GM12878 (cell line): Measurements from ENCODE around the gene SLC1A2. TPM values are rescaled to one million over a fixed set of nuclear protein-coding genes. Genes with fewer than 3 reads are reported as not detected.

Experiments
- ATAC-seq: fragments of 200-7000 bp; cut with Tn5 transposase; 3 replicates; pipeline ENCODE4 v1.9.1; 2020; ENCODE audit warnings: mild to moderate bottlenecking, moderate library complexity
- BruUV-seq: library from RNA; stranded (reverse); fragments of 400-500 nt; replicated peaks from 2 replicates; lab custom pipeline; 2021; lab: Mats Ljungman, UMichigan
- CTCF ChIA-PET: fragments of 300-600 bp; sonication (Branson Sonifier 250); formaldehyde crosslinking; extraction: SDS; loops from one replicate; lab custom pipeline; 2021; ENCODE audit warnings: inconsistent platforms; lab: Yijun Ruan, JAX
- POLR2A ChIA-PET: fragments of 350-600 bp; formaldehyde crosslinking; extraction: SDS; loops from one replicate; lab custom pipeline; 2021; ENCODE audit warnings: inconsistent platforms; lab: Charles Lee
- RAD21 ChIA-PET: fragments of 300-600 bp; sonication (Branson Sonifier 250); formaldehyde crosslinking; loops from one replicate; lab custom pipeline; 2023; ENCODE audit warnings: antibody characterized with exemption; ENCODE audit not compliant: unreplicated experiment; lab: Charles Lee
- SMC1A ChIA-PET: fragments of 300-600 bp; sonication (Branson Sonifier 250); formaldehyde crosslinking; loops from one replicate; lab custom pipeline; 2023; ENCODE audit not compliant: unreplicated experiment, uncharacterized antibody; lab: Charles Lee
- DNase-seq: peaks from one replicate; pipeline ENCODE4 v3.0.0-alpha.2; 2011; ENCODE audit warnings: low read depth, low spot score
- FAIRE-seq: peaks from 3 replicates; lab custom pipeline; 2011; peaks lifted over from hg19 to GRCh38; lab: Jason Lieb, UNC
- H2AFZ ChIP-seq: 2 replicates; pipeline ENCODE4 v1.6.0; 2011; ENCODE audit warnings: low read depth, low read length, control low read depth; ENCODE audit not compliant: control insufficient read depth
- H3K27ac ChIP-seq: 2 replicates; pipeline ENCODE4 v1.5.1; 2011; ENCODE audit warnings: control low read depth; ENCODE audit not compliant: control insufficient read depth, insufficient read depth
- H3K27me3 ChIP-seq, 2 experiments: replicated peaks in 1 of 2; 2 replicates each; pipeline versions ENCODE4 v1.6.0 to v1.6.1; 2011; ENCODE audit warnings: low read length in 1 of 2; ENCODE audit not compliant: control insufficient read depth in 2 of 2, insufficient read depth in 2 of 2
- H3K36me3 ChIP-seq, 2 experiments: 2 replicates each; pipeline ENCODE4 v1.5.1; 2011; ENCODE audit warnings: low read length in 1 of 2; ENCODE audit not compliant: control insufficient read depth in 2 of 2, insufficient read depth in 2 of 2
- H3K4me1 ChIP-seq: 2 replicates; pipeline ENCODE4 v1.6.1; 2011; ENCODE audit warnings: mild to moderate bottlenecking, low read length, moderate library complexity, mixed read lengths; ENCODE audit not compliant: control insufficient read depth, insufficient read depth
- H3K4me2 ChIP-seq: 2 replicates; pipeline ENCODE4 v1.6.0; 2011; ENCODE audit warnings: control low read depth; ENCODE audit not compliant: control insufficient read depth, insufficient read depth
- H3K4me3 ChIP-seq: fragments of 200-600 bp; sonication (generic); 2 replicates; pipeline ENCODE4 v1.5.1; 2016
- H3K79me2 ChIP-seq: 2 replicates; pipeline ENCODE4 v1.6.0; 2011; ENCODE audit warnings: low read length; ENCODE audit not compliant: control insufficient read depth, insufficient read depth
- H3K9ac ChIP-seq: 2 replicates; pipeline ENCODE4 v1.8.0; 2011; ENCODE audit warnings: low read length, control low read depth, mixed read lengths; ENCODE audit not compliant: control insufficient read depth, insufficient read depth
- H3K9me3 ChIP-seq: replicated peaks from 3 replicates; pipeline ENCODE4 v1.5.1; 2011; ENCODE audit warnings: mild to moderate bottlenecking, low read length; ENCODE audit not compliant: control insufficient read depth, insufficient read depth
- H4K20me1 ChIP-seq: 2 replicates; pipeline ENCODE4 v1.6.0; 2011; ENCODE audit not compliant: control insufficient read depth, insufficient read depth
- CEBPB ChIP-seq, 2 experiments: fragments of 150-350 bp in 1 of 2; IDR thresholded peaks; 2 replicates each; pipeline ENCODE4 v1.6.1; 2012 to 2014; ENCODE audit warnings: low read depth in 2 of 2, low read length in 2 of 2, borderline replicate concordance in 1 of 2, inconsistent platforms in 1 of 2
- CREM ChIP-seq: IDR thresholded peaks from 2 replicates; pipeline ENCODE4 v1.6.1; 2014; ENCODE audit warnings: antibody characterized with exemption, low read depth
- EED ChIP-seq: sonication (generic); IDR thresholded peaks from 2 replicates; pipeline ENCODE4 v1.6.1; 2016; ENCODE audit warnings: antibody characterized with exemption, low read depth
- ETV6 ChIP-seq, 2 experiments: fragments of 450-650 bp in 1 of 2; IDR thresholded peaks in 1 of 2; conservative IDR thresholded peaks in 1 of 2; 2 replicates each; pipeline ENCODE4 v1.6.1; 2014; ENCODE audit warnings: antibody characterized with exemption in 1 of 2, borderline replicate concordance in 1 of 2, low read depth in 1 of 2, mild to moderate bottlenecking in 1 of 2, moderate library complexity in 1 of 2
- HDAC2 ChIP-seq: fragments of 200-600 bp; sonication (generic); IDR thresholded peaks from 2 replicates; pipeline ENCODE4 v1.6.1; 2017
- IKZF1 ChIP-seq: fragments of 450-650 bp; conservative IDR thresholded peaks from 2 replicates; pipeline ENCODE4 v1.6.1; 2017; ENCODE audit warnings: antibody characterized with exemption, mild to moderate bottlenecking
- LARP7 ChIP-seq: fragments of 450-650 bp; IDR thresholded peaks from 2 replicates; pipeline ENCODE4 v1.6.1; 2017; ENCODE audit warnings: mild to moderate bottlenecking
- MTA2 ChIP-seq: fragments of 450-650 bp; IDR thresholded peaks from 2 replicates; pipeline ENCODE4 v1.6.1; 2016; ENCODE audit warnings: low read depth, mild to moderate bottlenecking, moderate library complexity
- MYC ChIP-seq: IDR thresholded peaks from 2 replicates; pipeline ENCODE4 v1.6.1; 2011; ENCODE audit warnings: mild to moderate bottlenecking, low read length, moderate library complexity, inconsistent platforms; ENCODE audit not compliant: insufficient read depth, insufficient replicate concordance, insufficient read length, severe bottlenecking
- NFIC ChIP-seq: IDR thresholded peaks from 2 replicates; pipeline ENCODE4 v1.6.1; 2012; ENCODE audit warnings: low read depth, mild to moderate bottlenecking, inconsistent platforms, low read length, moderate library complexity
- NFXL1 ChIP-seq: fragments of 450-650 bp; IDR thresholded peaks from 2 replicates; pipeline ENCODE4 v1.6.1; 2017; ENCODE audit warnings: antibody characterized with exemption, mild to moderate bottlenecking, borderline replicate concordance
- NR2C1 ChIP-seq: fragments of 450-650 bp; IDR thresholded peaks from 2 replicates; pipeline ENCODE4 v1.6.1; 2017; ENCODE audit warnings: antibody characterized with exemption, mild to moderate bottlenecking, moderate library complexity
- NR2C2 ChIP-seq: IDR thresholded peaks from 2 replicates; pipeline ENCODE4 v1.6.1; 2011; ENCODE audit warnings: borderline replicate concordance, low read depth; ENCODE audit not compliant: control insufficient read depth, insufficient read length
- POU2F2 ChIP-seq: IDR thresholded peaks from 3 replicates; pipeline ENCODE4 v1.6.1; 2011; ENCODE audit warnings: low read depth, mild to moderate bottlenecking, low read length, borderline replicate concordance
- SPI1 ChIP-seq: IDR thresholded peaks from 2 replicates; pipeline ENCODE4 v1.6.1; 2011; ENCODE audit warnings: low read depth, mild to moderate bottlenecking, low read length, moderate library complexity, borderline replicate concordance; ENCODE audit not compliant: insufficient read depth
- STAT3 ChIP-seq: IDR thresholded peaks from 2 replicates; pipeline ENCODE4 v1.6.1; 2011; ENCODE audit warnings: low read depth, low read length, improper control_type of control experiment
- TCF7 ChIP-seq: IDR thresholded peaks from 2 replicates; pipeline ENCODE4 v1.6.1; 2014; ENCODE audit warnings: antibody characterized with exemption, borderline replicate concordance
- ZNF207 ChIP-seq: fragments of 450-650 bp; IDR thresholded peaks from 2 replicates; pipeline ENCODE4 v1.6.1; 2014; ENCODE audit warnings: antibody characterized with exemption, mild to moderate bottlenecking, borderline replicate concordance
- ZNF384 ChIP-seq: IDR thresholded peaks from 2 replicates; pipeline ENCODE4 v1.6.1; 2012; ENCODE audit warnings: low read depth, mild to moderate bottlenecking, low read length, improper control_type of control experiment, borderline replicate concordance
- ZZZ3 ChIP-seq: IDR thresholded peaks from 2 replicates; pipeline ENCODE4 v1.6.1; 2011; ENCODE audit warnings: low read depth; ENCODE audit not compliant: control insufficient read depth, insufficient read length
- WGBS: methylation state at CpG from one replicate; pipeline ENCODE4 v1.1.6; 2016; ENCODE audit warnings: low lambda C conversion rate; ENCODE audit not compliant: insufficient replicate concordance, insufficient coverage; ENCODE audit errors: missing lambda C conversion rate; 5-methylcytosine and 5-hydroxymethylcytosine counted together
- in situ Hi-C: fragments of 300-500 bp; cut with MboI; formaldehyde crosslinking; loops from 9 replicates; pipeline ENCODE4 v1.14.3; 2018; ENCODE audit warnings: mixed read lengths
- intact Hi-C: fragments of 100-400 bp; cut with micrococcal nuclease; formaldehyde crosslinking; loops from one replicate; pipeline ENCODE4 v1.14.2; 2022; ENCODE audit not compliant: unreplicated experiment
- polyA plus RNA-seq, 11 experiments: library from polyadenylated mRNA; depleted of rRNA in 4 of 11; unstranded in 6 of 11; stranded (reverse) in 5 of 11; fragments of >200 nt; fragmentation: Nextera tagmentation in 4 of 11; fragmentation: Illumina TruSeq in 1 of 11; extraction: Ambion mirVana in 4 of 11; extraction: Trizol in 1 of 11; gene quantifications; 1 replicate in 1 of 11; 2 replicates in 10 of 11; pipeline versions ENCODE4 v1.2.1 to v1.2.3, GENCODE V29; 2011 to 2016; ENCODE audit warnings: inconsistent platforms in 2 of 11, missing spikeins in 2 of 11, low read depth in 1 of 11
- total RNA-seq, 4 experiments: library from RNA; depleted of rRNA in 3 of 4; stranded (reverse); fragments of >200 nt in 3 of 4; fragmentation: Illumina TruSeq in 1 of 4; extraction: Trizol in 1 of 4; gene quantifications; 2 replicates each; pipeline versions ENCODE4 v1.2.1 to v1.2.3, GENCODE V29; 2013 to 2021
- TF ChIP-seq, protein P1 (sequence below): fragments of 450-650 bp; IDR thresholded peaks from 2 replicates; pipeline ENCODE4 v1.6.1; 2017; ENCODE audit warnings: low read depth, mild to moderate bottlenecking, moderate library complexity
- TF ChIP-seq, protein P2 (sequence below): IDR thresholded peaks from 2 replicates; pipeline ENCODE4 v1.6.1; 2012; ENCODE audit warnings: low read depth, low read length, improper control_type of control experiment

SLC1A2 gene
- total and polyA plus RNA-seq, 10 of the 15 experiments (the other 5 are each of a cell fraction or from before 2014, with no cell fraction given) = 0.01 to 0.84 (median 0.22) TPM; not detected in 1

DNA sequence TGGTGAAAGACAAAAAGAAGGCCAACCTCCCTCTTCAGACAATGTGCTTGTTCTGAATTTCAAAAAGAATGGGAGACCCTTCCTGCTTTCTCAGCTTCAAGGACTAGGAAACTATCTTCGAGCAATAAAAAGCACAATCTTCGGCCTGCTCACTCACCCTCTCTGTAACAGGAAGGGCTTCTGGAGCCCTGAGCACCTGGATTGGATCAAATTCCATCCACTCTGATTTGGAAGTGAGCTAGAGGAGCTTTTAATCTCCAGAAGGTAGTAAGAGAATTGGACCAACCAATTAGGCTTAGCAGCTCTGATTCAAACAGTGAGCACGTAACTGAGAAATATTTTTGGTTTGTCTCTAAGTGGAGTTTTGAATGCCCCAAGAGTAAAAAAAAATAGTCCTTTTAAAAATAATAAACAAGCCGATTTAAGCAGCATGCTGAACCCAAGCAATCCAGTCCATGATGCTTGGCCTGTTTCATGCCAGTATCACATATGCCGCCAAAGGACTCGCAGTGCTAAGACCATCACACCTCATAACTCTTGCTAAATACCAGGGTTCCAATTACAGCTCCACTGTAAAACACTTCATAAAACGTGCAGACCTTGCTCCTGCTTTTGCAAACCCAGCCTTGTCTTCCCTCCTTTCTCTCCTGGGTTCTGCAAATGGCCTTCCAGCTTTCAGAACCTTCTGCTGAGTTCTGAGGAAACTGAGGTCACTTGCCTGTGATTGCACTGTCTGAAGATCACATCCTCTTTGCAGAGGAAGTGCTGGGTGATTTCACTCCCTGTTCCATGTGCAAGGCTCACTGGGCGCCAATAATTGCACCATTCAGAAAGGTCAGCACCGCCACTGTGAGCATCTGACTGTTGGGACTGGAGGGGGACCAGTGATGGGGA, 74.4 kb downstream of the SLC1A2 start:
- intact Hi-C loops = no loop called here
- Histone ChIP-seq H3K9ac (no peak overlapping the region), H3K4me1 (peaks cover 24% of the 10 kb centered on the region), H3K79me2 (no peaks in the 10 kb centered on the region), H3K36me3 (no peaks in the 10 kb centered on the region), H3K9me3 (no peaks in the 10 kb centered on the region), H3K4me3 (no peak overlapping the region), H3K4me2 (no peak overlapping the region), H2AFZ (peak overlapping the region; percentile 19; the same call in 1 of the 2 replicates), H3K27me3 (no peaks in the 10 kb centered on the region), H3K27ac (no peak overlapping the region), H4K20me1 (no peaks in the 10 kb centered on the region)
- SMC1A ChIA-PET = interaction anchor here (0.6 to 4.1 kb wide), 8 partner anchors 10 to 69 kb away, joined by 3 to 26 read pairs (median 4); no protein-coding TSS in a partner anchor
- in situ Hi-C loops = no loop called here
- CTCF ChIA-PET = interaction anchor here (1.7 kb wide), 1 partner anchor 10 kb away, joined by 6 read pairs; no protein-coding TSS in a partner anchor
- WGBS = 55% methylated on average over 9 of the region's 9 CpGs
- POLR2A ChIA-PET = no interaction called here
- ATAC-seq (peak; percentile 73), FAIRE-seq (no peak), DNase-seq (no peak)
- BruUV-seq = no TSS peak
- RAD21 ChIA-PET = interaction anchor here (0.6 to 1.4 kb wide), 6 partner anchors 9 to 32 kb away, joined by 3 to 8 read pairs (median 4); no protein-coding TSS in a partner anchor
- no peak for TF ChIP-seq HDAC2
- no peak for TF ChIP-seq ZZZ3
- no peak for TF ChIP-seq CEBPB (IDR thresholded peaks at IDR 0.05; ENCODE audit: borderline replicate concordance in 1 of 2, low read depth in 2 of 2, low read length in 2 of 2)
- TF ChIP-seq IKZF1 = no peak
- no peak for TF ChIP-seq NFXL1
- TF ChIP-seq, protein P1, sequence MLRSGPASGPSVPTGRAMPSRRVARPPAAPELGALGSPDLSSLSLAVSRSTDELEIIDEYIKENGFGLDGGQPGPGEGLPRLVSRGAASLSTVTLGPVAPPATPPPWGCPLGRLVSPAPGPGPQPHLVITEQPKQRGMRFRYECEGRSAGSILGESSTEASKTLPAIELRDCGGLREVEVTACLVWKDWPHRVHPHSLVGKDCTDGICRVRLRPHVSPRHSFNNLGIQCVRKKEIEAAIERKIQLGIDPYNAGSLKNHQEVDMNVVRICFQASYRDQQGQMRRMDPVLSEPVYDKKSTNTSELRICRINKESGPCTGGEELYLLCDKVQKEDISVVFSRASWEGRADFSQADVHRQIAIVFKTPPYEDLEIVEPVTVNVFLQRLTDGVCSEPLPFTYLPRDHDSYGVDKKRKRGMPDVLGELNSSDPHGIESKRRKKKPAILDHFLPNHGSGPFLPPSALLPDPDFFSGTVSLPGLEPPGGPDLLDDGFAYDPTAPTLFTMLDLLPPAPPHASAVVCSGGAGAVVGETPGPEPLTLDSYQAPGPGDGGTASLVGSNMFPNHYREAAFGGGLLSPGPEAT = no peak
- TF ChIP-seq NFIC = 0 out of 2 replicates have a peak, but pooled peaks have one; percentile 23
- peak in 1 of 2 experiments; percentile 70; a peak in 2 of 4 replicates for TF ChIP-seq ETV6 (conservative IDR thresholded peaks at IDR 0.05 in 1 of 2, IDR thresholded peaks at IDR 0.05 in 1 of 2; ENCODE audit: borderline replicate concordance in 1 of 2, low read depth in 1 of 2)
- peak; percentile 78 for TF ChIP-seq EED
- TF ChIP-seq MTA2 = 0 out of 2 replicates have a peak, but pooled peaks have one; percentile 13
- TF ChIP-seq LARP7 = no peak
- TF ChIP-seq ZNF207 = no peak
- TF ChIP-seq SPI1 = peak; percentile 80
- 0 out of 2 replicates have a peak, but pooled peaks have one; percentile 27 for TF ChIP-seq CREM
- no peak for TF ChIP-seq POU2F2
- no peak for TF ChIP-seq NR2C2
- TF ChIP-seq, protein P2, sequence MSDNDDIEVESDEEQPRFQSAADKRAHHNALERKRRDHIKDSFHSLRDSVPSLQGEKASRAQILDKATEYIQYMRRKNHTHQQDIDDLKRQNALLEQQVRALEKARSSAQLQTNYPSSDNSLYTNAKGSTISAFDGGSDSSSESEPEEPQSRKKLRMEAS = no peak
- no peak for TF ChIP-seq STAT3
- no peak for TF ChIP-seq NR2C1
- TF ChIP-seq MYC = no peak
- TF ChIP-seq ZNF384 = no peak
- TF ChIP-seq TCF7 = no peak
